Heart right ventricle (tissue), 16 donors: ENCODE results near the gene BABAM2. TPM values are rescaled to one million over a fixed set of nuclear protein-coding genes. Genes with fewer than 3 reads are reported as not detected.

Experiments
- ATAC-seq, 8 donors: fragments of 200-7000 bp; cut with Tn5 transposase; one replicate each; pipeline ENCODE4 v1.9.1; 2020; ENCODE audit warnings: mild to moderate bottlenecking in 8 of 8, moderate library complexity in 8 of 8, moderate number of reproducible peaks in 1 of 8
- DNase-seq, 2 donors: peaks; one replicate each; pipeline ENCODE4 v3.0.0-alpha.2; 2020
- H3K27ac ChIP-seq, 10 donors: fragments of 200-600 bp; sonication (generic) in 2 of 10; one replicate each; pipeline versions ENCODE4 v1.5.0 to v1.8.0; 2020 to 2022; ENCODE audit warnings: mild to moderate bottlenecking in 3 of 10
- H3K27me3 ChIP-seq, 7 donors: fragments of 200-600 bp; one replicate each; pipeline ENCODE4 v1.8.0; 2021 to 2022; ENCODE audit warnings: mild to moderate bottlenecking in 2 of 7
- H3K36me3 ChIP-seq, 9 donors: fragments of 200-600 bp; sonication (generic) in 1 of 9; one replicate each; pipeline versions ENCODE4 v1.5.0 to v1.8.0; 2020 to 2022; ENCODE audit warnings: mild to moderate bottlenecking in 2 of 9
- H3K4me1 ChIP-seq, 9 donors: fragments of 200-600 bp; sonication (generic) in 1 of 9; one replicate each; pipeline versions ENCODE4 v1.5.0 to v1.8.0; 2020 to 2022; ENCODE audit warnings: mild to moderate bottlenecking in 4 of 9
- H3K4me3 ChIP-seq, 10 donors: fragments of 200-600 bp; sonication (generic) in 2 of 10; one replicate each; pipeline versions ENCODE4 v1.5.0 to v1.8.0; 2020 to 2022; ENCODE audit warnings: mild to moderate bottlenecking in 7 of 10, moderate library complexity in 2 of 10
- H3K9me3 ChIP-seq, 11 donors: fragments of 200-600 bp in 10 of 11; sonication (generic) in 2 of 11; one replicate each; pipeline versions ENCODE4 v1.5.0 to v1.8.0; 2013 to 2022; ENCODE audit warnings: mild to moderate bottlenecking in 2 of 11, control low read depth in 1 of 11, moderate library complexity in 1 of 11
- WGBS, 2 donors: extraction: QIAGEN DNeasy Blood & Tissue Kit; methylation state at CpG; one replicate each; pipeline ENCODE4 v1.1.7; 2013; ENCODE audit warnings: inconsistent platforms in 1 of 2; 5-methylcytosine and 5-hydroxymethylcytosine counted together
- intact Hi-C, 10 donors: fragments of 100-400 bp; cut with DNase I; formaldehyde crosslinking; loops; one replicate each; pipeline versions ENCODE4 v1.11.1 to v1.14.2; 2022
- polyA plus RNA-seq, 2 donors: library from polyadenylated mRNA; stranded (reverse); fragments of 200-250 nt; gene quantifications; one replicate each; pipeline ENCODE4 v1.2.3, GENCODE V29; 2013
- total RNA-seq, 10 donors: library from RNA; stranded (reverse); fragmentation: NEBNext Ultra II Directional in 3 of 10; extraction: Animal tissue kit (Norgen Biotek cat#: 25700) in 3 of 10; gene quantifications; one replicate each; pipeline versions ENCODE4 v1.2.1 to v1.2.4, GENCODE V29; 2021 to 2023
- TF ChIP-seq, protein P1 (sequence below), 9 donors: fragments of 200-600 bp; sonication (generic) in 2 of 9; IDR thresholded peaks; one replicate each; pipeline versions ENCODE4 v1.5.0 to v1.8.0; 2021 to 2022; ENCODE audit warnings: antibody characterized with exemption in 9 of 9, mild to moderate bottlenecking in 5 of 9, moderate library complexity in 1 of 9
- donor health status: Arrhythmogenic right ventricular cardiomyopathy.
- donor health status: ischemic (EF 13 %, LVEDD 7.1; RV severe dilation, severe dysfunction).
- donor health status: healthy with polysubstance abuse.
- donor health status: DM: no; HTN: yes; CAD: no.
- donor health status: DM: no; HTN: no; CAD: no.
- donor health status: ischemic (EF 25% LVEDD 6.9; RV normal size, moderate dysfunction).
- donor health status: ischemic (EF 25% LVEDD 5.7; RV mildly dilated, moderate dysfunction).
- donor health status: healthy.
- donor health status: DM: yes; HTN: yes; CAD: no.
- donor health status: Ischemic cardiomyopathy.
- donor health status: ischemic (EF 35%, LVEDD 5.7; RV mildly dilated, moderate dysfunction).
- donor health status: nonischemic (EF 11% LVEDD 7.7; RV severe dilation, severe dysfunction).
- donor health status: DM: yes; HTN: yes; CAD: no.
- donor health status: PGD.
- donor health status: ischemic (EF 29% LVEDD 5.4; RV normal size, mild dysfunction).
- donor health status: nonischemic (EF 23%, LVEDD 6.1; RV moderate dilation, normal function).

Gene BABAM2
- total and polyA plus RNA-seq, 12 donors = 13.3 to 83.4 (median 65.9) TPM

DNA sequence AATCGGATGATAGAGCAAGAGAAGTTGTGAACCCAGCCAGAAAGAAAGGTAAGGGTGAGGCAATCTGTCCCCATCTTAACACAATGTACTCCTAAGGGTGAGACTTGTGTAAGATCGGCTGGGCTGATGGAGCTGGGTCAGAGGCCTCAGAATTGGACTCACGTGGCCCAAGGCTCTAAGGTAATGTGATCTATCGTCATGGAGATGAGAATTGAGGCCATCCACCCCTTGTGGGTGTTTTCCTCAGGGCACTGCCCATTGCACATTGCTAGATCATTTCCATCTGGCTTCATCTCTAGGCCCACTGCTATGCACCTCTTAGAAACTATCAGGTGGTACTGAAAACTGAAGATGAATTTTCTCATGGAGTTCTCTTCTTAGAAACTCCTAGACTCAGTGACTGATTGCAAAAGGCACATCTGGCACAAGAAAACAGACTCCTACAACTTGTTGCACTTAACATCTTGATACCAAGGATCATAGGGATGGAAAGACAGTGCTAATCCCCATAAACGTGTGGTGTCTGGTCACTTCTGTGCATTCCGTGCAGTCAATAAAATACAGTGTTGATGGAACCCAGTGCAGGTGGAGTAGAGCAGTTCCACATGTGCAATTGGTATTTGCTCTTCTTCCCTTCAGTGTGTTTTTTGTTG lies 273.2 kb downstream of the BABAM2 start:
- intact Hi-C loops = loop anchor here in 4 of 10 donors (5.0 to 10.0 kb wide), 2 partner anchors 229 to 231 kb away; partner anchors contain the start of gene FOSL2 (in 4 of the 4)
- Histone ChIP-seq H3K4me1 (peaks cover 10 to 53% (median 44%) of the 10 kb centered on the region in 9 donors), H3K9me3 (no peaks in the 10 kb centered on the region), H3K36me3 (no peaks in the 10 kb centered on the region), H3K27me3 (no peaks in the 10 kb centered on the region), H3K4me3 (no peak overlapping the region), H3K27ac (peak overlapping the region; percentile 23 to 84 (median 57))
- peak in 2 of 8 donors; percentile 10 to 15 for ATAC-seq
- WGBS, 2 donors = 78 to 84% methylated on average over 6 of the region's 6 CpGs
- TF ChIP-seq, protein P1, sequence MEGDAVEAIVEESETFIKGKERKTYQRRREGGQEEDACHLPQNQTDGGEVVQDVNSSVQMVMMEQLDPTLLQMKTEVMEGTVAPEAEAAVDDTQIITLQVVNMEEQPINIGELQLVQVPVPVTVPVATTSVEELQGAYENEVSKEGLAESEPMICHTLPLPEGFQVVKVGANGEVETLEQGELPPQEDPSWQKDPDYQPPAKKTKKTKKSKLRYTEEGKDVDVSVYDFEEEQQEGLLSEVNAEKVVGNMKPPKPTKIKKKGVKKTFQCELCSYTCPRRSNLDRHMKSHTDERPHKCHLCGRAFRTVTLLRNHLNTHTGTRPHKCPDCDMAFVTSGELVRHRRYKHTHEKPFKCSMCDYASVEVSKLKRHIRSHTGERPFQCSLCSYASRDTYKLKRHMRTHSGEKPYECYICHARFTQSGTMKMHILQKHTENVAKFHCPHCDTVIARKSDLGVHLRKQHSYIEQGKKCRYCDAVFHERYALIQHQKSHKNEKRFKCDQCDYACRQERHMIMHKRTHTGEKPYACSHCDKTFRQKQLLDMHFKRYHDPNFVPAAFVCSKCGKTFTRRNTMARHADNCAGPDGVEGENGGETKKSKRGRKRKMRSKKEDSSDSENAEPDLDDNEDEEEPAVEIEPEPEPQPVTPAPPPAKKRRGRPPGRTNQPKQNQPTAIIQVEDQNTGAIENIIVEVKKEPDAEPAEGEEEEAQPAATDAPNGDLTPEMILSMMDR (IDR thresholded peaks at IDR 0.05) = no peak
- no peak for DNase-seq

DNA sequence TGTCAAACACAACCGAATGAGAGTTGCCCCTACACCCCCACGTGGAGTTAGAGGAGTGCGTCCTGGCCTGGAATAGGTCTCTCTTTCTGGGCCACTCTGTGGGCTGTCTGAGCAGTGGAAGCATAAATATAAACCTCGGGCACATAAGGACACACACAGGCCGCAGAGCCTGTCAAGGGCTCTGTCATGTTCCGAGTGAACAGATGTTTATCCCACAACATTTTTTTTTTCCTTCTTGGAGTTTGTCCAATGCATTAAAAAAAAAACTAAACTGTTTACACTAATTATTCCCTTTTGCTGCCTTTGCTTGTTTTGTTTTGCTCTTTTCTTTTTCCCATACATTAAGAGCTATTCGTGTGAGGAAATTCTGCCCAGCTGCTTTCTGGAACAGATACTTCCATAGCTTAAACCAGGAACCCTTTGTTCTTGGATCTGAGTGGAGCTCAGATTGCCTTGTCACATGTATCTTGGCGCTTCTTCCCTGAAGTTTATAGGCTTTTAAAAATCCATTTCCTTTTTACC lies 273.8 kb downstream of the BABAM2 start:
- Histone ChIP-seq H3K9me3 (no peaks in the 10 kb centered on the region), H3K4me1 (peaks cover 10 to 53% (median 44%) of the 10 kb centered on the region in 9 donors), H3K36me3 (no peaks in the 10 kb centered on the region), H3K4me3 (no peak overlapping the region), H3K27me3 (no peaks in the 10 kb centered on the region), H3K27ac (peak overlapping the region; percentile 46 to 84 (median 57))
- WGBS, 2 donors = 12 to 15% methylated on average over 8 of the region's 8 CpGs
- intact Hi-C loops = loop anchor here in 4 of 10 donors (5.0 to 10.0 kb wide), 2 partner anchors 228 to 230 kb away; partner anchors contain the start of gene FOSL2 (in 4 of the 4)
- ATAC-seq = peak; percentile 89 to 96 (median 92)
- DNase-seq = peak; percentile 30 to 42
- TF ChIP-seq, protein P1 (IDR thresholded peaks at IDR 0.05) = peak in 1 of 9 donors; percentile 14

DNA sequence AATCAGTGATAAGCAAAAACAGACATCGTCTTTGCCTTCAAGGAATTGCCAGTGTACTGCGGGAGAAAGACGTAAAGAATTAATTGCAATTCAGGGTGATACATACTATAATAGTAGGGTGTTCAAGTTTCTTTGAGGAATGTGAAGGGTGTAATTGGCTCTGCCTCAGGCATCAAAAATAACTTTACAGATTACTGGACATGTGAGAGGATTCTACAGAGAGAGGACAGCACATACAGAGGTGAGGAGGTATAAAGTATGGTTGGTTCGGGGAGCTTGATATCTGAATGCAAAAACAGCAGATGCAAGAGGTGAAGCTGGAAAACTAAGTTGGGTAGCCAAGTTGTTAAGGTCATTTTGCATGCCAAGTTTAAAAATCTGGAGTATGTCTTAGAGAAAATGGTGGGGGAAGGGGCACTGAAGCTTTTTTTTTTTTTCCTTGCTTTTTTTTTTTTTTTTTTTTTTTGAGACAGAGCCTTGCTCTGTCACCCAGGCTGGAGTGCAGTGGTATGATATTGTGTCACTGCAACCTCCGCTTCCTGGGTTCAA lies 274.6 kb downstream of the BABAM2 start:
- no peaks in the 10 kb centered on the region for H3K9me3 ChIP-seq

DNA sequence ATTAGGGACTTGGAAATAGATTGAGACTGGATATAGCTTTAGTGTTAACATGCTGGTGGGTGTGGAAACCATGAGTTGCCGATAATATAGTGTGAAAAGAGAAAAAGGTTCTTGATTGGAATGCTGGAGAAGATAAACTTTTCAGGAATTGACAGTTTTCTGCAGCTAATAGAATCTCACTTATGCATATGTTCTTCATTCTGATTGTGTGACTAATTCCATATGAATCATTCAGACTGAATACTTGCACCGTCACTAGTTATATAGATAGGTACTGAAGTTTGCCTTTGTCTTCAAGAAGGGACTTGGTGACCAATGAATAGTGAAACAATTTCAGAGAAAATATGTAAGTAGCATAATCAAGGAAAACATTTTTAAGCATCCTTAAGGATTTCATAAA lies 276.4 kb downstream of the BABAM2 start:
- intact Hi-C loops = loop anchor here in 1 of 10 donors (10.0 kb wide), 1 partner anchor 228 kb away; the partner anchor contains the start of gene FOSL2
- DNase-seq = no peak
- Histone ChIP-seq H3K9me3 (no peaks in the 10 kb centered on the region), H3K27me3 (no peaks in the 10 kb centered on the region), H3K36me3 (no peaks in the 10 kb centered on the region), H3K4me3 (no peak overlapping the region), H3K27ac (no peak overlapping the region), H3K4me1 (peaks cover 10 to 41% (median 34%) of the 10 kb centered on the region in 9 donors)
- no peak for ATAC-seq
- WGBS, 2 donors = 93 to 97% methylated on average over 2 of the region's 2 CpGs
- TF ChIP-seq, protein P1 (IDR thresholded peaks at IDR 0.05) = no peak

More for the DNA sequence above, 274.6 kb downstream of the BABAM2 start:
- TF ChIP-seq, protein P1 (IDR thresholded peaks at IDR 0.05) = no peak
- DNase-seq (no peak), ATAC-seq (peak in 6 of 8 donors; percentile 30 to 77 (median 64))
- 63 to 72% methylated on average over 5 of the region's 5 CpGs for WGBS, 2 donors
- intact Hi-C loops = loop anchor here in 1 of 10 donors (10.0 kb wide), 1 partner anchor 230 kb away; the partner anchor contains the start of gene FOSL2
- Histone ChIP-seq H3K4me3 (no peak overlapping the region), H3K27me3 (no peaks in the 10 kb centered on the region), H3K27ac (peak overlapping the region in 9 of 10 donors; percentile 53 to 84 (median 59)), H3K4me1 (peaks cover 10 to 52% (median 44%) of the 10 kb centered on the region in 9 donors), H3K36me3 (no peaks in the 10 kb centered on the region)
